WI38 (cell line): Measurements from ENCODE around the gene GPR18.

Source experiments
- H3K4me3 ChIP-seq: 2 replicates; pipeline ENCODE4 v1.5.1; 2011; ENCODE audit warnings: low read depth, mild to moderate bottlenecking, control low read depth, low read length
- CTCF ChIP-seq: IDR thresholded peaks from 2 replicates; pipeline ENCODE4 v1.5.1; 2012; ENCODE audit warnings: low read depth, mild to moderate bottlenecking, control low read depth, low read length

Gene GPR18

GRCh38 chr13:99275093-99275469 lies 16.9 kb upstream of the GPR18 start:
- TF ChIP-seq CTCF: no peak
- no peak overlapping the region for H3K4me3 ChIP-seq

GRCh38 chr13:99273128-99273527 lies 14.9 kb upstream of the GPR18 start:
- TF ChIP-seq CTCF: no peak
- no peak overlapping the region for H3K4me3 ChIP-seq

- no peak for TF ChIP-seq CTCF
- H3K4me3 ChIP-seq: no peak overlapping the region
These were observed 14.3 kb upstream of the GPR18 start for GRCh38 chr13:99272481-99272880.

- no peak overlapping the region for H3K4me3 ChIP-seq
- no peak for TF ChIP-seq CTCF
These were observed 13.1 kb upstream of the GPR18 start for GRCh38 chr13:99271249-99271648.

- no peak for TF ChIP-seq CTCF
- no peak overlapping the region for H3K4me3 ChIP-seq
These were observed 12.3 kb upstream of the GPR18 start for GRCh38 chr13:99270518-99270917.

- peak; percentile 54; the same call in 1 of the 2 replicates for TF ChIP-seq CTCF
These were observed 11.6 kb upstream of the GPR18 start for GRCh38 chr13:99269627-99270241.

GRCh38 chr13:99268822-99269221 lies 10.6 kb upstream of the GPR18 start:
- no peak overlapping the region for H3K4me3 ChIP-seq
- no peak for TF ChIP-seq CTCF

More at GRCh38 chr13:99269627-99270241, 11.6 kb upstream of the GPR18 start:
- no peak overlapping the region for H3K4me3 ChIP-seq
